ENCODE results near the gene NPBWR2. TPM values are rescaled to one million over a fixed set of nuclear protein-coding genes. Genes with fewer than 3 reads are reported as not detected.

Gene NPBWR2
- polyA plus RNA-seq, 3 donors, result not detected

GRCh38 chr20:64133951-64134407 lies 26.6 kb upstream of the NPBWR2 start:
- no peaks in the 10 kb centered on the region for H4K20me1 ChIP-seq (ENCODE audit: insufficient read depth, low read length)
- H2AFZ ChIP-seq (ENCODE audit: insufficient read depth, low read depth, low read length, poor library complexity, severe bottlenecking), result no peak overlapping the region
- H3K79me2 ChIP-seq (ENCODE audit: insufficient read depth, low read length), result no peaks in the 10 kb centered on the region
- no peak overlapping the region for H3K4me2 ChIP-seq (replicated peaks; ENCODE audit: extremely low read depth, low read length, poor library complexity, severe bottlenecking)
- H3K36me3 ChIP-seq (replicated peaks in 1 of 2; ENCODE audit: control insufficient read depth in 1 of 2, insufficient read depth in 2 of 2, low read length in 2 of 2), result no peaks in the 10 kb centered on the region
- no peaks in the 10 kb centered on the region for H3K27me3 ChIP-seq (ENCODE audit: control insufficient read depth in 2 of 2, insufficient read depth in 2 of 2, low read length in 2 of 2)
- TF ChIP-seq CTCF (IDR thresholded peaks at IDR 0.05), result no peak
- no peak overlapping the region for H3K9ac ChIP-seq (ENCODE audit: insufficient read depth, low read length, poor library complexity, severe bottlenecking)
- no peak overlapping the region for H3K27ac ChIP-seq (ENCODE audit: low read depth in 1 of 2, low read length in 2 of 2)
- no peaks in the 10 kb centered on the region for H3K4me1 Mint-ChIP-seq
- peaks cover 0 to 1% (median 0%) of the 10 kb centered on the region in 7 donors for H3K9me3 Mint-ChIP-seq
- H3K4me3 Mint-ChIP-seq, result no peak overlapping the region
- intact Hi-C loops (cut with micrococcal nuclease), result no loop called here
- H3K27me3 Mint-ChIP-seq (ENCODE audit: low read depth in 3 of 3), result peaks cover 2 to 8% (median 4%) of the 10 kb centered on the region in 3 donors
- no peak overlapping the region for H3K27ac Mint-ChIP-seq
- H3K9me3 ChIP-seq (replicated peaks in 1 of 2; ENCODE audit: control insufficient read depth in 1 of 2, insufficient read depth in 1 of 2, low read length in 2 of 2), result no peaks in the 10 kb centered on the region
- H3K4me1 ChIP-seq (ENCODE audit: control insufficient read depth in 1 of 2, insufficient read depth in 2 of 2, low read length in 2 of 2), result no peaks in the 10 kb centered on the region
- no peak overlapping the region for H3K4me3 ChIP-seq (replicated peaks in 1 of 3; ENCODE audit: low read depth in 2 of 3, low read length in 3 of 3)
- 84% methylated on average over 4 of the region's 8 CpGs for WGBS (ENCODE audit: insufficient coverage)
- no peak for DNase-seq
- H3K36me3 Mint-ChIP-seq, result no peaks in the 10 kb centered on the region

GRCh38 chr20:64131406-64131805 lies 24.0 kb upstream of the NPBWR2 start:
- intact Hi-C loops (cut with micrococcal nuclease), result no loop called here
- Histone ChIP-seq H2AFZ (ENCODE audit: insufficient read depth, low read depth, low read length, poor library complexity, severe bottlenecking) (no peak overlapping the region), H3K9ac (ENCODE audit: insufficient read depth, low read length, poor library complexity, severe bottlenecking) (no peak overlapping the region), H4K20me1 (ENCODE audit: insufficient read depth, low read length) (no peaks in the 10 kb centered on the region), H3K79me2 (ENCODE audit: insufficient read depth, low read length) (no peaks in the 10 kb centered on the region), H3K36me3 (replicated peaks in 1 of 2; ENCODE audit: control insufficient read depth in 1 of 2, insufficient read depth in 2 of 2, low read length in 2 of 2) (no peaks in the 10 kb centered on the region), H3K4me1 (ENCODE audit: control insufficient read depth in 1 of 2, insufficient read depth in 2 of 2, low read length in 2 of 2) (no peaks in the 10 kb centered on the region), H3K9me3 (replicated peaks in 1 of 2; ENCODE audit: control insufficient read depth in 1 of 2, insufficient read depth in 1 of 2, low read length in 2 of 2) (no peaks in the 10 kb centered on the region), H3K27me3 (ENCODE audit: control insufficient read depth in 2 of 2, insufficient read depth in 2 of 2, low read length in 2 of 2) (no peaks in the 10 kb centered on the region), H3K4me2 (replicated peaks; ENCODE audit: extremely low read depth, low read length, poor library complexity, severe bottlenecking) (no peak overlapping the region), H3K27ac (ENCODE audit: low read depth in 1 of 2, low read length in 2 of 2) (no peak overlapping the region), H3K4me3 (replicated peaks in 1 of 3; ENCODE audit: low read depth in 2 of 3, low read length in 3 of 3) (no peak overlapping the region)
- Mint-ChIP-seq H3K4me3 (no peak overlapping the region), H3K36me3 (no peaks in the 10 kb centered on the region), H3K27ac (no peak overlapping the region), H3K4me1 (no peaks in the 10 kb centered on the region), H3K27me3 (ENCODE audit: low read depth in 3 of 3) (peaks cover 4 to 9% (median 9%) of the 10 kb centered on the region in 3 donors), H3K9me3 (peaks cover 0 to 3% (median 0%) of the 10 kb centered on the region in 7 donors)
- WGBS (ENCODE audit: insufficient coverage), result 93% methylated on average over 4 of the region's 4 CpGs
- DNase-seq, result no peak
- TF ChIP-seq CTCF (IDR thresholded peaks at IDR 0.05), result no peak
